ENCODE results near the gene LBHD2. TPM values are rescaled to one million over a fixed set of nuclear protein-coding genes. Genes with fewer than 3 reads are reported as not detected.
A peak's percentile ranks its signal among the peaks of the same experiment; 100 is the strongest.

Gene LBHD2
- total and polyA plus RNA-seq, 2 of the 13 experiments (the other 11 are each of a cell fraction or from before 2014, with no cell fraction given) = 0.67 to 1.00 TPM

GRCh38 chr14:103099081-103099732 is 15.2 kb downstream of the LBHD2 start (continued):
- TF ChIP-seq ZNF333 (CRISPR knock-in tag; IDR thresholded peaks at IDR 0.05; ENCODE audit: borderline replicate concordance) (peak; percentile 43; the same call in 1 of the 2 replicates), MEF2D (CRISPR knock-in tag; IDR thresholded peaks at IDR 0.05) (peak; percentile 96), NAIF1 (CRISPR knock-in tag; IDR thresholded peaks at IDR 0.05; ENCODE audit: borderline replicate concordance) (no peak), ZNF605 (CRISPR knock-in tag; IDR thresholded peaks at IDR 0.05) (peak; percentile 77; the same call in 1 of the 2 replicates), CHD2 (IDR thresholded peaks at IDR 0.05; ENCODE audit: low read depth, low read length) (no peak), HOXA3 (CRISPR knock-in tag; IDR thresholded peaks at IDR 0.05) (peak; percentile 83), FOSL2 (CRISPR knock-in tag; IDR thresholded peaks at IDR 0.05) (peak; percentile 48; the same call in 1 of the 2 replicates), ZNF570 (CRISPR knock-in tag; IDR thresholded peaks at IDR 0.05; ENCODE audit: borderline replicate concordance) (no peak), SNAPC2 (CRISPR knock-in tag; IDR thresholded peaks at IDR 0.05) (peak; percentile 60; the same call in 1 of the 2 replicates), SP140L (CRISPR knock-in tag; IDR thresholded peaks at IDR 0.05; ENCODE audit: borderline replicate concordance) (no peak), KDM2A (CRISPR knock-in tag; IDR thresholded peaks at IDR 0.05; ENCODE audit: borderline replicate concordance, low read depth) (peak; percentile 30; the same call in 1 of the 2 replicates), ZNF703 (CRISPR knock-in tag; IDR thresholded peaks at IDR 0.05; ENCODE audit: borderline replicate concordance) (0 out of 2 replicates have a peak, but pooled peaks have one; percentile 45), RCOR2 (CRISPR knock-in tag; IDR thresholded peaks at IDR 0.05) (no peak), HDAC2 (CRISPR knock-in tag; IDR thresholded peaks at IDR 0.05) (peak; percentile 72; the same call in 1 of the 2 replicates), ZNF782 (CRISPR knock-in tag; IDR thresholded peaks at IDR 0.05; ENCODE audit: borderline replicate concordance) (no peak; the same call in 1 of the 2 replicates)
- TF ChIP-seq, protein P1, sequence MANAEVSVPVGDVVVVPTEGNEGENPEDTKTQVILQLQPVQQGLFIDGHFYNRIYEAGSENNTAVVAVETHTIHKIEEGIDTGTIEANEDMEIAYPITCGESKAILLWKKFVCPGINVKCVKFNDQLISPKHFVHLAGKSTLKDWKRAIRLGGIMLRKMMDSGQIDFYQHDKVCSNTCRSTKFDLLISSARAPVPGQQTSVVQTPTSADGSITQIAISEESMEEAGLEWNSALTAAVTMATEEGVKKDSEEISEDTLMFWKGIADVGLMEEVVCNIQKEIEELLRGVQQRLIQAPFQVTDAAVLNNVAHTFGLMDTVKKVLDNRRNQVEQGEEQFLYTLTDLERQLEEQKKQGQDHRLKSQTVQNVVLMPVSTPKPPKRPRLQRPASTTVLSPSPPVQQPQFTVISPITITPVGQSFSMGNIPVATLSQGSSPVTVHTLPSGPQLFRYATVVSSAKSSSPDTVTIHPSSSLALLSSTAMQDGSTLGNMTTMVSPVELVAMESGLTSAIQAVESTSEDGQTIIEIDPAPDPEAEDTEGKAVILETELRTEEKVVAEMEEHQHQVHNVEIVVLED (CRISPR knock-in tag; IDR thresholded peaks at IDR 0.05; ENCODE audit: borderline replicate concordance) = no peak; the same call in 1 of the 2 replicates
- TF ChIP-seq, protein P2, sequence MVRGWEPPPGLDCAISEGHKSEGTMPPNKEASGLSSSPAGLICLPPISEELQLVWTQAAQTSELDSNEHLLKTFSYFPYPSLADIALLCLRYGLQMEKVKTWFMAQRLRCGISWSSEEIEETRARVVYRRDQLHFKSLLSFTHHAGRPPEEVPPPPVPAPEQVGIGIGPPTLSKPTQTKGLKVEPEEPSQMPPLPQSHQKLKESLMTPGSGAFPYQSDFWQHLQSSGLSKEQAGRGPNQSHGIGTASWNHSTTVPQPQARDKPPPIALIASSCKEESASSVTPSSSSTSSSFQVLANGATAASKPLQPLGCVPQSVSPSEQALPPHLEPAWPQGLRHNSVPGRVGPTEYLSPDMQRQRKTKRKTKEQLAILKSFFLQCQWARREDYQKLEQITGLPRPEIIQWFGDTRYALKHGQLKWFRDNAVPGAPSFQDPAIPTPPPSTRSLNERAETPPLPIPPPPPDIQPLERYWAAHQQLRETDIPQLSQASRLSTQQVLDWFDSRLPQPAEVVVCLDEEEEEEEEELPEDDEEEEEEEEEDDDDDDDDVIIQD (CRISPR knock-in tag; IDR thresholded peaks at IDR 0.05; ENCODE audit: low read depth) = 0 out of 2 replicates have a peak, but pooled peaks have one; percentile 42
- TF ChIP-seq, protein P3, sequence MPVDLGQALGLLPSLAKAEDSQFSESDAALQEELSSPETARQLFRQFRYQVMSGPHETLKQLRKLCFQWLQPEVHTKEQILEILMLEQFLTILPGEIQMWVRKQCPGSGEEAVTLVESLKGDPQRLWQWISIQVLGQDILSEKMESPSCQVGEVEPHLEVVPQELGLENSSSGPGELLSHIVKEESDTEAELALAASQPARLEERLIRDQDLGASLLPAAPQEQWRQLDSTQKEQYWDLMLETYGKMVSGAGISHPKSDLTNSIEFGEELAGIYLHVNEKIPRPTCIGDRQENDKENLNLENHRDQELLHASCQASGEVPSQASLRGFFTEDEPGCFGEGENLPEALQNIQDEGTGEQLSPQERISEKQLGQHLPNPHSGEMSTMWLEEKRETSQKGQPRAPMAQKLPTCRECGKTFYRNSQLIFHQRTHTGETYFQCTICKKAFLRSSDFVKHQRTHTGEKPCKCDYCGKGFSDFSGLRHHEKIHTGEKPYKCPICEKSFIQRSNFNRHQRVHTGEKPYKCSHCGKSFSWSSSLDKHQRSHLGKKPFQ (CRISPR knock-in tag; IDR thresholded peaks at IDR 0.05; ENCODE audit: insufficient replicate concordance) = no peak
- TF ChIP-seq, protein P4, sequence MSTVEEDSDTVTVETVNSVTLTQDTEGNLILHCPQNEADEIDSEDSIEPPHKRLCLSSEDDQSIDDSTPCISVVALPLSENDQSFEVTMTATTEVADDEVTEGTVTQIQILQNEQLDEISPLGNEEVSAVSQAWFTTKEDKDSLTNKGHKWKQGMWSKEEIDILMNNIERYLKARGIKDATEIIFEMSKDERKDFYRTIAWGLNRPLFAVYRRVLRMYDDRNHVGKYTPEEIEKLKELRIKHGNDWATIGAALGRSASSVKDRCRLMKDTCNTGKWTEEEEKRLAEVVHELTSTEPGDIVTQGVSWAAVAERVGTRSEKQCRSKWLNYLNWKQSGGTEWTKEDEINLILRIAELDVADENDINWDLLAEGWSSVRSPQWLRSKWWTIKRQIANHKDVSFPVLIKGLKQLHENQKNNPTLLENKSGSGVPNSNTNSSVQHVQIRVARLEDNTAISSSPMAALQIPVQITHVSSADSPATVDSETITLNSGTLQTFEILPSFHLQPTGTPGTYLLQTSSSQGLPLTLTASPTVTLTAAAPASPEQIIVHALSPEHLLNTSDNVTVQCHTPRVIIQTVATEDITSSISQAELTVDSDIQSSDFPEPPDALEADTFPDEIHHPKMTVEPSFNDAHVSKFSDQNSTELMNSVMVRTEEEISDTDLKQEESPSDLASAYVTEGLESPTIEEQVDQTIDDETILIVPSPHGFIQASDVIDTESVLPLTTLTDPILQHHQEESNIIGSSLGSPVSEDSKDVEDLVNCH (CRISPR knock-in tag; IDR thresholded peaks at IDR 0.05) = no peak
- TF ChIP-seq, protein P5, sequence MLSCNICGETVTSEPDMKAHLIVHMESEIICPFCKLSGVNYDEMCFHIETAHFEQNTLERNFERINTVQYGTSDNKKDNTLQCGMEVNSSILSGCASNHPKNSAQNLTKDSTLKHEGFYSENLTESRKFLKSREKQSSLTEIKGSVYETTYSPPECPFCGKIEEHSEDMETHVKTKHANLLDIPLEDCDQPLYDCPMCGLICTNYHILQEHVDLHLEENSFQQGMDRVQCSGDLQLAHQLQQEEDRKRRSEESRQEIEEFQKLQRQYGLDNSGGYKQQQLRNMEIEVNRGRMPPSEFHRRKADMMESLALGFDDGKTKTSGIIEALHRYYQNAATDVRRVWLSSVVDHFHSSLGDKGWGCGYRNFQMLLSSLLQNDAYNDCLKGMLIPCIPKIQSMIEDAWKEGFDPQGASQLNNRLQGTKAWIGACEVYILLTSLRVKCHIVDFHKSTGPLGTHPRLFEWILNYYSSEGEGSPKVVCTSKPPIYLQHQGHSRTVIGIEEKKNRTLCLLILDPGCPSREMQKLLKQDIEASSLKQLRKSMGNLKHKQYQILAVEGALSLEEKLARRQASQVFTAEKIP (CRISPR knock-in tag; IDR thresholded peaks at IDR 0.05; ENCODE audit: borderline replicate concordance) = no peak
